GM19372 (cell line): ENCODE data around the gene HOXA9.
A peak's percentile ranks its signal among the peaks of the same experiment; 100 is the strongest.

Source experiments
- ATAC-seq: cut with Tn5 transposase; IDR thresholded peaks from one replicate; pipeline ENCODE4 v1.9.1; 2021; ENCODE audit warnings: mild to moderate bottlenecking, low read depth, moderate library complexity; ENCODE audit not compliant: unreplicated experiment

Gene HOXA9

DNA sequence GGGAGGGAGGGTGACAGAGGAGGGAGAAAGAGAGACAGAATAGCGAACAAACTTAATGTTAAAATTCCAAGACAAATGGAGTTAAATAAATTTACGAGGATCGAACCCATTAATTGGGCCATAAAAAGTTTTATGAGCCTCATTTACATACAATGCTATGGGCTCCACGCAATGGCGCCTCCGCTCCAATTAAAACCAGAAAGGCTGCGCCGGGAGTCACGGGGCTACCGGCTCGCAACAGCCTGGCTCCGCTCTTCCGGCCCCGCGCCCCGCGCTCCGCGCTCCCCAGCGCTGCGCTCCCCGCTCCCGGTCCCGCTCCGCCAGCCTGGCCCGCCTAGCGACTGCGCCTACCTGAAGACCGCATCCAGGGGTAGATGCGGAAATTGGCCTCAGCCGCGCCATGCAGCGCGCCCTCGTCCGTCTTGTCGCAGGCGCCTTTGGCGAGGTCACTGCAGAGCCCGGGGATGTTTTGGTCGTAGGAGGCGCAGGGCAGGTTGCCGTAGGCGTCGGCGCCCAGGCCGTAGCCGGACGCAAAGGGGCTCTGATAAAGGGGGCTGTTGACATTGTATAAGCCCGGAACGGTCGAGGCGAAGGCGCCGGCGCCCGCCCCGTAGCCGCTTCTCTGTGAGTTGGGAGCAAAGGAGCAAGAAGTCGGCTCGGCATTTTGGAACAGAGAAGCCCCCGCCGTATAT lies 9.4 kb downstream of the HOXA9 start:
- no peak for ATAC-seq

- no peak for ATAC-seq
Measured at GRCh38 chr7:27154901-27155815, 10.2 kb downstream of the HOXA9 start.

DNA sequence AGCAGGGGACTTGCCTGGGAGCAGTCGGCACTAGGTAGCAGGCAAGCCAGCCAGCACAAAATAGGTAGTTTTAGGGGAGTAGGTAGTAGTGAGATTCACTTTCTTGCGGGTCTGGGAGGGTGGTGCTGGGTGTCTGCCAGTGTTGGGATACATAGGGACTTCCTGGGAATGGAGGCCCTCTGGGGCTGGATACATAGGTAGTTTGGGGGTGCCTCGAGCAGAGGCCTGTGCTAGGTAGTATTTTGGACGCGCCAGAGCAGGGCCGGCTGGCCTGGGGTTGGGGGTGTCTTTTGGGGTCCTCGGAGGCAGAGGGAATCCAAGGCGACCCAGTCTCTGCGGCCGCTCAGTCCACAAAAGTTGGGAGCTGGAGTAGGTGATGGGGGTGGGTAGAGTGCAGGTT lies 11.0 kb downstream of the HOXA9 start:
- no peak for ATAC-seq

DNA sequence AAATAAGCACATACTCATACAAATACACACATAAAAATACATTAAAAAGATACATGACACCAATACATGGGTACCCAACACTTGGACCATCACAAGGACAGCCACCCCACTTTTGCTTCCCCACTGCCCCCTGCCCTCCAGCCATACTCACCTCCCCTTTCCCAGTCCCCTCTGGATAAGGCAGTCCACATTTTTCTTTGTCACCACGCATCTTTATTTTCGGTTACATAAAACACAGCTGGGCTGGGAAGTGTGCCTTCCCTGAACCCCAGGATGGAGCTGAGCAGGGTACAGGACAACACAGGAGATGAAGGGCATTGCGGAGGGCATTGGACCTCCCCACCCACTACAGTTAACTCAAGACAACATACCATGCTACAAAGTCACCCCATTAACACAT lies 11.8 kb downstream of the HOXA9 start:
- ATAC-seq: no peak

DNA sequence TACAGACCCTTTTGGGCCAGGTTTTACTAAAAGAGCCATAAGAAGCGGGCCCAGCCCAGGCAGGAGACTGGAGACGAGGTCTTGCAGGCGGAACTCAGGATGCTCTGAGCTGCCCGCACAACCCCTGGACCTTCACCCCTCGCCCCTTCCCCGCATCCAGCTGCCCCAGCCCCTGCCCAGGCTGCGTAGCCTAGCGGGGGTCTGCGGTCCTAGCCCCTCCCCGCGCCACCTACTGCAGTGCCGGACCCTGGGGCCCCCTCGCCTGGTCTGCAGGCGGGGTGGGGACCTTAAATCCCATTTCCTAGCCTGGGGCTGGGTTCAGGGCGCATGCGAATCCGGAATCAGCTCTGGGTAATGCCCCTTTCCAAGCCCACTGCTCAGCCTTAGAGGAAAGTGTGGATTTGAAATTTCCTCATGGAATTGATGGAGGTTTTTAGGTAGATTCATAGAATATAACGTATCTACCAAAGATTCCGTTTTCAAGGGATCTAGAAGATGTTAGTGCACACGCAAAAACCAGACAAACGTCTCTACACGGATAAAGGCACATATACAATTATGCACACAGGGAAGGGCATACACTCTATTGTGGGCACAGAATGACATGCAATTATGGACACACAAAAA lies 12.4 kb downstream of the HOXA9 start:
- no peak for ATAC-seq

DNA sequence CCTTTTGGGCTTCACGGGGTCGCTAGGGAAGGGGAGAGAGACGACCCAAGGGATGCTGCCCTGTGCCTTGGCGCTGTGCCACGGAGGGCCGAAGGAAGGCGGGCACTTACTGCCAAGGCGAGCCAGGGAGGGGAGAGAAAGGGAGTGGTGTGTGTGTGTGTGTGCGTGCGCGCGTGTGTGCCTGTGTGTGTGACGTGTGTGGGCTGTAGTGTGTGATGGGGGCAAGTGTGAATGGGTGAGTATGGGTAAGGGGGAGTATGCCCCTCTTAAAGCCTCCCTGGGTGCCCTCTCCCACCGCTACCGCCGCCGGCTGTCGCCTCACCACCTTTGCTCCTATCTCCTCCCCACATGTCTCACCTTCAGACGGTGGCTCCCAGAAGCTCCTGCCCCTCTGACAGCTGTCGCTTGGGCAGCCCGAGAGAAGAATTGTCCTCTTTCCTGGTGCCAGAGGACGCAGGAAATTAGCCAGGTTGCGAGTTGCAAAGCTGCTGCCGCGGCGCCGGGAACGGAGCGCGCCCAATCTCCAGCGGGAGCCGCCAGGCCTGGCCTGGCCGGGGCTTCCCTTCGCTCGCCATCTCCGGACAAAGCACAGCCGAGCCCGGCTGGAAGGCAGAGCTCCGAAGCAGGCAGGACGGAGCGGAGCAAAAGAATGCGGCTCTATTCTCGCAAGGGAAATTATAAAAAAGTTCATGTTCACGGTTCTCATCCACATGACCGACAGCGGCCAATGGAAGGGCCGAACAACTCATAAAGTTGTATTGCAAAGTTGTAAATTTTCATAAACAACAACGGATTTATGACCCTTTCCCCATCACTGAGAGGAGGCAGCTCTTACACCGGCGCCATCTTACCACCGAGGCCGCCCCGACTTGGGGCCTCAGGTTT lies 13.2 kb downstream of the HOXA9 start, which contains the start of gene HOXA3:
Gene HOXA3 (minus strand): TSS at position 653 of the 885 bp plus-strand sequence. CDS start 41,943 bp downstream, outside the sequence.
- ATAC-seq: no peak

GRCh38 chr7:27151341-27151930 lies 13.9 kb downstream of the HOXA9 start:
- ATAC-seq: no peak

DNA sequence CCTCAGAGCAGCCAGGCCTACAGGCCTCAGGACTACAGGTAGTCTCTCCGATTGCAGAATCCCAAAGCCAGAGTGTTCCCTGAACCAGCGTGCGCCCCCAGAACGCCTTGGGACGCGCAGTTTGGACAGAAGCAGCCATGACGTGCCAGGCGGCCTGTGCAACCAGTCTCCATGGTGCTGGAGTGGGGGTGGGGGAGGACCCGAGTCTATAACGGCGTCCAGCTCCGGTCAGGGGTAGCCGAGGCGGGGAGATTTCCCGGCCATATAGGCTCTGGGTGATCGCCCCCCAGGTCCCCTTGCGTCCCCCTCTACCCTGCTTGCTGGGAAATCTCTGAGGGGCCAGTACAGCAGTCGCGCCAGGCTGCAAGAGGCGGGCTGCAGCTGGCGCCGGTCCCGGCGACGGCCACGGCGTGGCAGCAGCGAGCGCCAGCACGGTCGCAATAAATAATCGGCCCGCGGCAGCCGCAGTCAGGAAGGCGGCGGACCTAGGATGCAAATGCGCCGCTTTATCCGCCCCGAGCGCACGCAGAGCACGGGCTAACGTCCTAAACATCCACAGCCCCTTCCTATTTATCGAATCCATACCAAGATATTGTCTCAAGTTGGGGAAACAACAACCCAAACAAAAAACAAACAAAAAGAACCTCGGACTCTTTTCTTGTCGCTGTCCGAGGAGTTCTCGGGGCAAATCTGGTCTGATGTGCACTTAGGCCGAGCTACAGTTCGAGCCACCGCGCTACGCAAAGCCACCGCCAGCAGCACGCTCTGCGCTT lies 14.6 kb downstream of the HOXA9 start:
- ATAC-seq: peak; percentile 80

DNA sequence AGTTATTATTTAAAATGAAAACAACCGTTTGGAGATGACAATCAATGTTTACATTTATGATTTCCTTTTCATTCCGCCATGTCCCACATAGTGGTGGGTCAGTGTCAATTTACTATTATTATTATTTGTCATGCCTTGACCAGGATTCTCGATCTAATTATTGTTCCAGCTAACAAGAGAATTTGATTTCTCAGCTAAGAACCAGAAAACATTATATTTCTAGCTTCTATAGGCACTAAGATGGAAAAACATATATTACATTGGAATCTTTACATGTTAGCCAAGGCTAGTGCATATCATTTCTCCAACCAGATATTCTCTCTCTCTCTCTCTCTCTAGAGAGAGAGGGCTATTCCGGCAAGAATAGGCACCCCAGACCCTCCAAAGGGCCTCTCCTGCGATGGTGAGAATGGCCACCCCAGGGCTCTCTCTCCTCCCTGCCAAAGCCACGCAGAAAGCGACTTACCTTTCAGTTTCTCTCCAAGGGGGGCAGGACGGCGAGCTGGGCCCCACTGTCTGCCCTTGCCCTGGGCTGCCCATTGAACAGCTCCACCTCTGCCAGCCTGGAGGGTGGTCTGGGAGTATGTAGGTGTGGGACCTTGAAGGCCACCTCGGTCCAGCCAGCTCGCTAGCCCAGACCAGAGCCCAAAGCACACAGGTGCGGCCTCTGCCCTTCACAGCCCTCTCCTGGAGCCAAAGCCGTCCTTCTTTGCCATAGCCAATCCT lies 15.3 kb downstream of the HOXA9 start:
- ATAC-seq: no peak

- no peak for ATAC-seq
Measured at GRCh38 chr7:27148756-27149641, 16.3 kb downstream of the HOXA9 start.

DNA sequence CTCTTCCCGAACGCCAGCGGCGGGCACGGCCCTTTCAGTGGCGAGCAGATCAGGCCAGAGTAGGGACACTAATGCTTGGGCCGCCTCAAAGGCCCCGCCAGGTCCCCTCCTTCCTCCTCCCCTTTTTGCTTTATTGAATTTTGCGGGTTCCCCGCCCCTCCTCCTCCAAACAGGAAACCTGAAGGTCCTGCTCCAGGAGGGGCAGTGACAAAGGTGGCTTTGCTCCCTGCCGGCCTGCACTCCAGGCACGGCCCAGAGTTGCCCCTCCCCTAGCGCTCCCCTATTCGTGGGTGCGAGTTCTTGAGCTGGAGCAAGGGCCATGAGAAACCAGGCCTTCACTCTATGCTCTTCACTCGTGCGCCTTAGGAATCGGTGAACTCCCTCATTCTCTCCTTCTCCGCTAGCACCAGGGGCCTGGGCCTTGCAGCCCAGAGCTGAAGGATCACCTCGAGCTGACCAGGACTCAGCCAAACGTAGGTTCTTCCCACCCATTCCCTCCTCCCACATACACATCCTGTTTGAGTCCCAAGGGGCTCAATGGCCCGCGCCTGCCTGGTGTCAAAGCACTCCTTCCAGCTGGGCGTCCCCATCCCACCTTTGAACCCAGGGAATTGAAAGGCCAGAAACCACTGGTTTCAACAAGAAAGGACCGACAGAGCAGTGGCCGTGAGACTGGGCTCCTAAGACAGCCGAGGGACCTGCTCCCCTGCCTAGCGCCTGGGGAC lies 17.1 kb downstream of the HOXA9 start:
- no peak for ATAC-seq

- ATAC-seq: no peak
Measured at GRCh38 chr7:27147199-27148030, 17.9 kb downstream of the HOXA9 start, which contains the start of gene HOXA6. Gene HOXA6, minus strand, starts transcription at chr7:27147774. Its CDS starts 25 bp downstream, at chr7:27147749.

GRCh38 chr7:27146491-27147198 lies 18.7 kb downstream of the HOXA9 start:
- ATAC-seq: no peak

GRCh38 chr7:27145914-27146412 lies 19.4 kb downstream of the HOXA9 start:
- no peak for ATAC-seq
